ENCODE results near the gene LRRC26. TPM values are rescaled to one million over a fixed set of nuclear protein-coding genes. Genes with fewer than 3 reads are reported as not detected.

LRRC26 gene
- total RNA-seq, 2 donors from 2014 or later = not detected

DNA sequence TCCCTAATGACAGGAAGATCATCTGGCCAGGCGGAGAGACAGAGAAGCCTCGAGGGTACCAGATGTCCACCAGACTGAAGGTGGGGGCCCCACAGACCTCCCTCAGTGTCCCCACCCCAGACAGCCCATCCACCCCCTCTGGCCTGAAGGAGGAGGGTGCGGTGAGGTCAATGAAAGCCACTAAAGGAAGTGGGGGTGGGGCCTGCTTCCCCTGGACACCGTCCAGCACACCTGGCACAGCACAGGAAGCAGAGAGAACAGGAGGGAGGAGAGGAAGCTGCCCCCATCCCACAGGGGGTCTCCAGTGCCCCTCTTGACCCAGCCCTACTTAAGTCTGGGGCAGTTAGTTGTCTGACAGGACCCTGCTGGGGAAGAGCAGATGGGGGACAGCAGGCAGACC, 11.2 kb downstream of the LRRC26 start:
- peaks cover 7 to 20% of the 10 kb centered on the region in 2 donors for H3K4me1 ChIP-seq (ENCODE audit: control insufficient read depth in 1 of 2, low read depth in 2 of 2)
- no peaks in the 10 kb centered on the region for H3K36me3 ChIP-seq
- ATAC-seq (ENCODE audit: insufficient number of reproducible peaks, low FRiP score, low read depth) (no peak), DNase-seq (ENCODE audit: low spot score) (no peak)
- TF ChIP-seq, protein P1, sequence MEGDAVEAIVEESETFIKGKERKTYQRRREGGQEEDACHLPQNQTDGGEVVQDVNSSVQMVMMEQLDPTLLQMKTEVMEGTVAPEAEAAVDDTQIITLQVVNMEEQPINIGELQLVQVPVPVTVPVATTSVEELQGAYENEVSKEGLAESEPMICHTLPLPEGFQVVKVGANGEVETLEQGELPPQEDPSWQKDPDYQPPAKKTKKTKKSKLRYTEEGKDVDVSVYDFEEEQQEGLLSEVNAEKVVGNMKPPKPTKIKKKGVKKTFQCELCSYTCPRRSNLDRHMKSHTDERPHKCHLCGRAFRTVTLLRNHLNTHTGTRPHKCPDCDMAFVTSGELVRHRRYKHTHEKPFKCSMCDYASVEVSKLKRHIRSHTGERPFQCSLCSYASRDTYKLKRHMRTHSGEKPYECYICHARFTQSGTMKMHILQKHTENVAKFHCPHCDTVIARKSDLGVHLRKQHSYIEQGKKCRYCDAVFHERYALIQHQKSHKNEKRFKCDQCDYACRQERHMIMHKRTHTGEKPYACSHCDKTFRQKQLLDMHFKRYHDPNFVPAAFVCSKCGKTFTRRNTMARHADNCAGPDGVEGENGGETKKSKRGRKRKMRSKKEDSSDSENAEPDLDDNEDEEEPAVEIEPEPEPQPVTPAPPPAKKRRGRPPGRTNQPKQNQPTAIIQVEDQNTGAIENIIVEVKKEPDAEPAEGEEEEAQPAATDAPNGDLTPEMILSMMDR (IDR thresholded peaks at IDR 0.05) = no peak
- no peak overlapping the region for H3K4me3 ChIP-seq
- peaks cover 31% of the 10 kb centered on the region for H3K27me3 ChIP-seq (replicated peaks; ENCODE audit: insufficient read depth)
- no peaks in the 10 kb centered on the region for H3K9me3 ChIP-seq
- no peak overlapping the region for H3K27ac ChIP-seq

DNA sequence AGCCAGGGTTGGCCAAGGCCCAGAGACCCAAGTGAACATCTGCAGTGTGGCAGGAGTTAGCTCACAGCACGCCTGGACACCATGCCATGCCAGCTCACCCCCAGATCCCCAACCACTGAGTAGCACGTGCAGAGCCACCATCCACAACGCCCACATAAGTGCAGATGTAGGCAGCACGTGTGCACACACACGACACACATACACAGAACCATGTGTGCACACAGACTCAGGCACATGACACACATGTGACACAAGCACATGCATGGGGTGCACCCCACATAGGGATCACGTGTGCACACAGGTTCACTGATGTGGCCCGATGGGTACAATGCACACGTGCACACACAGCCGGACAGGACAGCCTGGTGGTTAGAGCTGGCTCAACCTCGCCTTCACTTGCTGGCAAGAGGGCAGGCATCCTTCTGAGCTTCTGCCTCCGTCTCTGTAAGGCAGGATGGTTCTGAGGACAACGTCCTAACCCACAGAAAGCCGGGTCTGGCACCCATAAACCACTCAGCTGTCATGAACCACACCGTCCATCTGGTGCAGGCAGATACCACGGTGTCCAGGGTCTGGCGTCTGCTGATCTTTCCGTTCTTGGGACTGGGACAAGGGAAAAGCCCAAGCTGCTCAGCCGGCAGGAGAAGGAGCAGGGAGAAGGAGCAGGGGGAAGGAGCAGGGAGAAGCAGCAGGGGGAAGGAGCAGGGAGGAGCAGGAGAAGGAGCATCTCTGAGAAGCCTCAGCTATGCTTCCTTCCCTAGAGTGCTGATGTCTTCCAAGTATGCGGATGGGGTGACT, 12.0 kb downstream of the LRRC26 start:
- no peak for DNase-seq (ENCODE audit: low spot score)
- H3K27me3 ChIP-seq (replicated peaks; ENCODE audit: insufficient read depth) = peaks cover 31% of the 10 kb centered on the region
- no peak overlapping the region for H3K4me3 ChIP-seq

DNA sequence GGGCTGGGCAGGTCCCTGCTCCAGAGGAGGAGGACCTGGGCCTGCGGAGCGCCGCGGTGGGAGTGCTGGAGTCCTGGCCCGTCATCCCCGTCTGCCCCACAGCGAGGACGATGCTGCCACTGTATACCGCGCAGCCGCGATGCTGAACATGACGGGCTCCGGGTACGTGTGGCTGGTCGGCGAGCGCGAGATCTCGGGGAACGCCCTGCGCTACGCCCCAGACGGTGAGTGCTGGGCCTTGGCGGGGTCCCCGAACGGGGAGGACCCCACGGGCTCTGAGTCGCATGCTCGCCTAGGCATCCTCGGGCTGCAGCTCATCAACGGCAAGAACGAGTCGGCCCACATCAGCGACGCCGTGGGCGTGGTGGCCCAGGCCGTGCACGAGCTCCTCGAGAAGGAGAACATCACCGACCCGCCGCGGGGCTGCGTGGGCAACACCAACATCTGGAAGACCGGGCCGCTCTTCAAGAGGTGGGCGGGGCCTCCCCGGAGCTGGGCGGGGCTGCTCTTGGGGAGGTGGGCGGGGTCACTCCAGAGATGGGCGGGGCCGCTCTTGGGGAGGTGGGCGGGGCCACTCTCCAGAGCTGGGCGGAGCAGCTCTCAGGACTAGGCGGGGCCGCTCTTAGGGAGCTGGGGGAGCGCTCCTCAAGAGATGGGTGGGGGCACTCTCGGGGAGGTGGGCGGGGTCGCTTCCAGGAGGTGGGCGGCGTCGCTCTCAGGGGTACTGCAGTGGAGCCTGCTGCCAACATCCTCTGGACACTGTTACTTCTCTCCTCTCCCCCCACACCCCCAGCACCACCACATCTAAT, 13.1 kb downstream of the LRRC26 start:
- H3K27me3 ChIP-seq (replicated peaks; ENCODE audit: insufficient read depth) = peaks cover 26% of the 10 kb centered on the region
- H3K27ac ChIP-seq = no peak overlapping the region
- H3K4me3 ChIP-seq = peak overlapping the region; percentile 43
- TF ChIP-seq, protein P1 (IDR thresholded peaks at IDR 0.05) = no peak
- no peak for DNase-seq (ENCODE audit: low spot score)
- peaks cover 0 to 5% of the 10 kb centered on the region in 2 donors for H3K4me1 ChIP-seq (ENCODE audit: control insufficient read depth in 1 of 2, low read depth in 2 of 2)
- no peaks in the 10 kb centered on the region for H3K36me3 ChIP-seq
- no peaks in the 10 kb centered on the region for H3K9me3 ChIP-seq
- ATAC-seq (ENCODE audit: insufficient number of reproducible peaks, low FRiP score, low read depth) = no peak

More for the DNA sequence above, 12.0 kb downstream of the LRRC26 start:
- H3K36me3 ChIP-seq = no peaks in the 10 kb centered on the region
- TF ChIP-seq, protein P1 (IDR thresholded peaks at IDR 0.05) = no peak
- no peaks in the 10 kb centered on the region for H3K9me3 ChIP-seq
- H3K4me1 ChIP-seq (ENCODE audit: control insufficient read depth in 1 of 2, low read depth in 2 of 2) = peaks cover 5 to 12% of the 10 kb centered on the region in 2 donors
- H3K27ac ChIP-seq = no peak overlapping the region
- no peak for ATAC-seq (ENCODE audit: insufficient number of reproducible peaks, low FRiP score, low read depth)

DNA sequence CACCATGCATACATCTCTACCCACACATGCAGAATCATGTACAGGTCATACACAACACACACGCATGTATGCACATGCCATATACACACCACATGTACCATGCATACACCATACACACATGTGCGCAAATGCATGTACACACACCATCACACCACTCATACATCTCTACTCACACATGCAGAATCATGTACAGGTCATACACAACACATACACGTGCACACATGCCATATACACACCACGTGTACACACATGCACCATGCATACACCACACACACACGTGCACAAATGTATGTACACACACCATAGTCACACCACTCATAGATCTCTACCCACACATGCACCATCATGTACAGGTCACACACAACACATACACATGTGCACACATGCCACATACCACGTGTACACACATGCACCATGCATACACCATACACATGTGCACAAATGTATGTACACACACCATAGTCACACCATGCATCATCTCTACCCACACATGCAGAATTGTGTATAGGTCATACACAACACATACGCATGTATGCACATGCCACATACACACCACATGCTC, 16.9 kb downstream of the LRRC26 start:
- no peaks in the 10 kb centered on the region for H3K9me3 ChIP-seq
- DNase-seq (ENCODE audit: low spot score) (no peak), ATAC-seq (ENCODE audit: insufficient number of reproducible peaks, low FRiP score, low read depth) (no peak)
- TF ChIP-seq, protein P1 (IDR thresholded peaks at IDR 0.05) = no peak
- H3K27me3 ChIP-seq (replicated peaks; ENCODE audit: insufficient read depth) = peaks cover 12% of the 10 kb centered on the region
- peaks cover 0 to 5% of the 10 kb centered on the region in 2 donors for H3K4me1 ChIP-seq (ENCODE audit: control insufficient read depth in 1 of 2, low read depth in 2 of 2)
- no peak overlapping the region for H3K4me3 ChIP-seq
- H3K36me3 ChIP-seq = no peaks in the 10 kb centered on the region
- no peak overlapping the region for H3K27ac ChIP-seq

Data from thoracic aorta (tissue), 2 donors.